SK-N-SH (cell line): ENCODE measurements around the gene RNF40. TPM values are rescaled to one million over a fixed set of nuclear protein-coding genes. Genes with fewer than 3 reads are reported as not detected.

Experiments used
- CTCF ChIA-PET: fragments of 300-600, 350-600 bp; formaldehyde crosslinking; extraction: SDS; loops from one replicate; lab custom pipeline; 2021; lab: Yijun Ruan, JAX
- POLR2A ChIA-PET: fragments of 350-600 bp; sonication (Branson Sonifier 250); formaldehyde crosslinking; extraction: SDS; loops from one replicate; lab custom pipeline; 2020; ENCODE audit warnings: antibody characterized with exemption, inconsistent platforms; lab: Yijun Ruan, JAX
- DNase-seq: peaks from one replicate; pipeline ENCODE4 v3.0.0; 2012
- H2AFZ ChIP-seq: fragments of 200-600 bp; sonication (generic); 2 replicates; pipeline ENCODE4 v1.8.1; 2016; ENCODE audit warnings: antibody characterized with exemption, mild to moderate bottlenecking, low read depth
- H3F3A ChIP-seq: fragments of 200-600 bp; sonication (generic); replicated peaks from 2 replicates; pipeline ENCODE3; 2016; ENCODE audit warnings: antibody characterized with exemption, mild to moderate bottlenecking; ENCODE audit not compliant: insufficient read depth
- H3K27ac ChIP-seq, 2 experiments: fragments of 200-500 bp in 1 of 2; fragments of 200-600 bp in 1 of 2; sonication (Bioruptor generic) in 1 of 2; sonication (generic), shearing (Covaris generic) in 1 of 2; 2 replicates each; pipeline versions ENCODE4 v1.5.1 to v1.6.1; 2014 to 2016; ENCODE audit warnings: low read depth in 2 of 2, inconsistent platforms in 1 of 2, low read length in 1 of 2, mild to moderate bottlenecking in 1 of 2, mixed read lengths in 1 of 2
- H3K27me3 ChIP-seq: fragments of 200-600 bp; sonication (generic), shearing (Covaris generic); 2 replicates; pipeline ENCODE4 v1.6.1; 2016; ENCODE audit warnings: mixed run types; ENCODE audit not compliant: insufficient read depth
- H3K36me3 ChIP-seq, 2 experiments: fragments of 200-500 bp in 1 of 2; fragments of 200-600 bp in 1 of 2; sonication (Bioruptor generic) in 1 of 2; sonication (generic) in 1 of 2; replicated peaks in 1 of 2; 2 replicates each; pipeline versions ENCODE3 to v1.5.1; 2014 to 2016; ENCODE audit warnings: low read length in 1 of 2, mild to moderate bottlenecking in 1 of 2; ENCODE audit not compliant: insufficient read depth in 2 of 2, control insufficient read depth in 1 of 2
- H3K4me1 ChIP-seq, 2 experiments: fragments of 200-500 bp in 1 of 2; fragments of 200-600 bp in 1 of 2; sonication (Bioruptor generic) in 1 of 2; sonication (generic), shearing (Covaris generic) in 1 of 2; 2 replicates each; pipeline versions ENCODE4 v1.5.1 to v1.6.1; 2014 to 2016; ENCODE audit warnings: low read depth in 1 of 2, low read length in 1 of 2, mixed run types in 1 of 2; ENCODE audit not compliant: insufficient read depth in 2 of 2, control insufficient read depth in 1 of 2
- H3K4me2 ChIP-seq: fragments of 200-600 bp; sonication (generic), shearing (Covaris generic); 2 replicates; pipeline ENCODE4 v1.6.1; 2017; ENCODE audit warnings: mixed run types
- H3K4me3 ChIP-seq, 2 experiments: fragments of 200-500 bp in 1 of 2; fragments of 200-600 bp in 1 of 2; sonication (Bioruptor generic) in 1 of 2; sonication (generic), shearing (Covaris generic) in 1 of 2; 2 replicates each; pipeline versions ENCODE4 v1.5.1 to v1.8.1; 2014 to 2016; ENCODE audit warnings: low read depth in 2 of 2, inconsistent platforms in 1 of 2, low read length in 1 of 2, mild to moderate bottlenecking in 1 of 2, mixed read lengths in 1 of 2, moderate library complexity in 1 of 2
- H3K79me2 ChIP-seq: fragments of 200-600 bp; sonication (generic); 2 replicates; pipeline ENCODE4 v1.8.1; 2017; ENCODE audit warnings: mild to moderate bottlenecking; ENCODE audit not compliant: insufficient read depth
- H3K9ac ChIP-seq: fragments of 200-600 bp; sonication (generic); 2 replicates; pipeline ENCODE4 v1.6.1; 2017; ENCODE audit warnings: mixed run types
- H3K9me2 ChIP-seq: fragments of 200-600 bp; sonication (generic); 2 replicates; pipeline ENCODE4 v1.6.1; 2017; ENCODE audit warnings: mixed run types
- H3K9me3 ChIP-seq: fragments of 200-600 bp; sonication (generic); 2 replicates; pipeline ENCODE4 v1.6.1; 2017; ENCODE audit warnings: mixed run types, mild to moderate bottlenecking, moderate library complexity
- H4K20me1 ChIP-seq: fragments of 200-600 bp; sonication (generic); 2 replicates; pipeline ENCODE4 v1.6.1; 2017; ENCODE audit warnings: mild to moderate bottlenecking, mixed run types; ENCODE audit not compliant: insufficient read depth
- ELF1 ChIP-seq: IDR thresholded peaks from 2 replicates; pipeline ENCODE4 v1.4.0; 2012
- FOSL2 ChIP-seq: IDR thresholded peaks from 2 replicates; pipeline ENCODE4 v1.4.0; 2012; ENCODE audit warnings: low read depth, mild to moderate bottlenecking, moderate library complexity, borderline replicate concordance
- FOXJ3 ChIP-seq: sonication (generic); formaldehyde crosslinking; IDR thresholded peaks from 2 replicates; pipeline ENCODE4 v1.5.1; 2020; ENCODE audit warnings: mild to moderate bottlenecking, missing genetic modification reagents
- GABPA ChIP-seq: IDR thresholded peaks from 2 replicates; pipeline ENCODE4 v1.4.0; 2012; ENCODE audit warnings: low read depth, mild to moderate bottlenecking
- IRF3 ChIP-seq: fragments of 150-350 bp; IDR thresholded peaks from 2 replicates; pipeline ENCODE4 v1.6.1; 2016; ENCODE audit warnings: mild to moderate bottlenecking, low read depth, low read length
- MAX ChIP-seq: IDR thresholded peaks from 2 replicates; pipeline ENCODE4 v1.4.0; 2012; ENCODE audit warnings: low read depth
- NFIC ChIP-seq: IDR thresholded peaks from 2 replicates; pipeline ENCODE4 v1.4.0; 2012; ENCODE audit warnings: borderline replicate concordance
- RAD21 ChIP-seq: IDR thresholded peaks from 2 replicates; pipeline ENCODE4 v1.6.1; 2012; ENCODE audit warnings: mild to moderate bottlenecking, low read length
- RCOR1 ChIP-seq: fragments of 150-350 bp; IDR thresholded peaks from 2 replicates; pipeline ENCODE4 v1.6.1; 2017; ENCODE audit warnings: antibody characterized with exemption, low read length
- RFX5 ChIP-seq: IDR thresholded peaks from 2 replicates; pipeline ENCODE4 v1.6.1; 2012; ENCODE audit warnings: mild to moderate bottlenecking, improper control_type of control experiment, low read length
- TEAD4 ChIP-seq: IDR thresholded peaks from 2 replicates; pipeline ENCODE4 v1.4.0; 2012; ENCODE audit warnings: mild to moderate bottlenecking, borderline replicate concordance; ENCODE audit not compliant: insufficient read depth
- USF1 ChIP-seq: IDR thresholded peaks from 2 replicates; pipeline ENCODE4 v1.4.0; 2012; ENCODE audit warnings: low read depth, borderline replicate concordance
- USF2 ChIP-seq: fragments of 150-350 bp; IDR thresholded peaks from 2 replicates; pipeline ENCODE4 v1.6.1; 2017; ENCODE audit warnings: antibody characterized with exemption, low read length, low read depth, borderline replicate concordance
- WGBS: methylation state at CpG from one replicate; pipeline ENCODE4 v1.1.6; 2017; ENCODE audit warnings: low lambda C conversion rate; 5-methylcytosine and 5-hydroxymethylcytosine counted together
- polyA plus RNA-seq, 3 experiments: library from polyadenylated mRNA; depleted of rRNA; stranded (reverse); fragments of >200 nt; gene quantifications; 2 replicates each; pipeline ENCODE4 v1.2.3, GENCODE V29; 2012

RNF40 gene
- polyA plus RNA-seq, 1 of the 3 experiments (the other 2 are of a cell fraction), result 49.8 TPM

GRCh38 chr16:30762991-30763725 lies 1.0 kb downstream of the RNF40 start:
- Histone ChIP-seq H3K9me2 (no peaks in the 10 kb centered on the region), H3K27ac (peak overlapping the region in 1 of 2 experiments; percentile 79; a peak in 1 of 4 replicates), H2AFZ (no peak overlapping the region), H3K27me3 (no peaks in the 10 kb centered on the region), H3K36me3 (peaks cover 37 to 63% of the 10 kb centered on the region in 2 experiments), H4K20me1 (no peaks in the 10 kb centered on the region), H3F3A (peaks cover 7% of the 10 kb centered on the region), H3K4me1 (peaks cover 15 to 26% of the 10 kb centered on the region in 2 experiments), H3K79me2 (peaks cover 49% of the 10 kb centered on the region), H3K4me3 (peak overlapping the region; percentile 95 to 97), H3K4me2 (peak overlapping the region; percentile 98), H3K9me3 (no peaks in the 10 kb centered on the region), H3K9ac (peak overlapping the region; percentile 89)
- ChIA-PET POLR2A (interaction anchor here (1.1 kb wide), 1 partner anchor 12 kb away, joined by 5 read pairs; no protein-coding TSS in a partner anchor), CTCF (interaction anchor here (1.1 kb wide), 1 partner anchor 22 kb away, joined by 3 read pairs; no protein-coding TSS in a partner anchor)
- WGBS, result 48% methylated on average over 15 of the region's 15 CpGs
- TF ChIP-seq TEAD4 (no peak), GABPA (no peak), FOXJ3 (CRISPR knock-in tag) (no peak), RFX5 (no peak), USF2 (no peak), NFIC (no peak), ELF1 (no peak), MAX (no peak)
- DNase-seq, result no peak

- peaks cover 7% of the 10 kb centered on the region for H3F3A ChIP-seq
- no peaks in the 10 kb centered on the region for H4K20me1 ChIP-seq
- no peak overlapping the region for H3K27ac ChIP-seq
- no peak overlapping the region for H2AFZ ChIP-seq
- DNase-seq, result no peak
- H3K9me3 ChIP-seq, result no peaks in the 10 kb centered on the region
- no peak for TF ChIP-seq FOSL2
- TF ChIP-seq USF1, result no peak
- TF ChIP-seq RCOR1, result no peak
- TF ChIP-seq GABPA, result no peak
- TF ChIP-seq RAD21, result no peak
- no peak for TF ChIP-seq IRF3
- no peak for TF ChIP-seq ELF1
- no peak for TF ChIP-seq TEAD4
- H3K4me1 ChIP-seq, result peaks cover 15 to 26% of the 10 kb centered on the region in 2 experiments
- no peak overlapping the region for H3K4me3 ChIP-seq
- no peaks in the 10 kb centered on the region for H3K27me3 ChIP-seq
- H3K9me2 ChIP-seq, result no peaks in the 10 kb centered on the region
- H3K9ac ChIP-seq, result 0 out of 2 replicates have a peak overlapping the region, but pooled peaks have one; percentile 89
- WGBS, result 92% methylated on average over 11 of the region's 11 CpGs
- 0 out of 2 replicates have a peak overlapping the region, but pooled peaks have one; percentile 98 for H3K4me2 ChIP-seq
- ChIA-PET POLR2A (no interaction called here), CTCF (interaction anchor here (1.3 kb wide), 1 partner anchor 11 kb away, joined by 3 read pairs; no protein-coding TSS in a partner anchor)
- peaks cover 40 to 69% of the 10 kb centered on the region in 2 experiments for H3K36me3 ChIP-seq
- peaks cover 49% of the 10 kb centered on the region for H3K79me2 ChIP-seq
Measured at GRCh38 chr16:30764086-30764485, 2.0 kb downstream of the RNF40 start.
